ENCODE results near the gene SPG7.

Gene SPG7

GRCh38 chr16:89547291-89547690, 39.1 kb downstream of the SPG7 start:
- DNase-seq (ENCODE audit: low read depth, low spot score), result no peak

GRCh38 chr16:89547860-89548259, 39.7 kb downstream of the SPG7 start:
- DNase-seq (ENCODE audit: low read depth, low spot score), result no peak

- no peak for DNase-seq (ENCODE audit: low read depth, low spot score)
These were observed 40.3 kb downstream of the SPG7 start for GRCh38 chr16:89548344-89549006.

GRCh38 chr16:89549007-89549700, 41.0 kb downstream of the SPG7 start:
- DNase-seq (ENCODE audit: low read depth, low spot score), result no peak

DNA sequence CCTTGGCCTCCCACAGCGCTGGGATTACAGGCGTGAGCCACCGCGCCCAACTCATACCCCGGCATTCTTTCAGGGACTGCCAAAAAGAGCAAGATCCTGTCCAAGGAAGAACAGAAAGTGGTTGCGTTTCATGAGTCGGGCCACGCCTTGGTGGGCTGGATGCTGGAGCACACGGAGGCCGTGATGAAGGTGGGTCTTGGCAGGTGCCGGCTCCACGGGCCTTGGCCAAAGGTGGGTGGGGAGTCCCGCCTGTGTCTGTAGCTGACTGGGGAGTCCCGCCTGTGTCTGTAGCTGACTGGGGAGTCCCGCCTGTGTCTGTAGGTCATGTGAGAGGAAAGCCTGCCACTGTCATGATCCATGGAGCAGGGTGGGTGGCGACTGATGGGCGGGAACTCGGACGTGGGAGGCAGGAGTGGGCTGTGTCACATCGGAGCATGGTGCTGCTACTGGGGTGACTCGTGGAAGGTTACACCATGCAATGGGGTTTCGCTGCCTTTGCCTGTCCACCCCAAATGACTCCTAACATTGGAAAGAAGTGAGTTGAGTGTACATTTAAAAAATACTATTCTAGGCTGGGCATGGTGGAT, 42.3 kb downstream of the SPG7 start:
- DNase-seq (ENCODE audit: low read depth, low spot score), result no peak

DNA sequence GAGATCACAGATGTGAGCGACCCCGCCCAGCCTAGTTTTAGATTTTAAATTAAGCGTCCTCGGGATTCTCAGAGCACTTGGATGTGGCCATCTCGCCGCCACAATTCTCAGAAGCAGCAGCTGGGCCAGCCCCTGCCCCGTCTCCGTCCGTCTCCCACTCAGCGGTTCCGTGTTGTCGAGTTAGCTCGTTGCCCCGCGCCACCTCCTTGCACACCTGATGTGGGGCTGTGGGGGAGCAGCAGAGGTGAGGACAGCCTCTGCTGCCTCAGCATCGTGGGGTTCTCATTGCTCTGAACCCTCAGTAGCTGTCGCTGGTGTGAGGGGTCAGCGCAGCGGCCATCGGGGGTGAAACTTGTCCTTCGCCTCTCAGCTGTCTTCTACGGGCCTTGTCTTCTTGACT, 44.1 kb downstream of the SPG7 start:
- no peak for DNase-seq (ENCODE audit: low read depth, low spot score)

- DNase-seq (ENCODE audit: low read depth, low spot score), result no peak
These were observed 44.7 kb downstream of the SPG7 start for GRCh38 chr16:89552913-89553312.

GRCh38 chr16:89553733-89554132, 45.5 kb downstream of the SPG7 start:
- DNase-seq (ENCODE audit: low read depth, low spot score), result no peak

- DNase-seq (ENCODE audit: low read depth, low spot score), result no peak
These were observed 46.1 kb downstream of the SPG7 start for GRCh38 chr16:89554343-89554742.

GRCh38 chr16:89555265-89555664, 47.1 kb downstream of the SPG7 start:
- no peak for DNase-seq (ENCODE audit: low read depth, low spot score)

- no peak for DNase-seq (ENCODE audit: low read depth, low spot score)
These were observed 47.6 kb downstream of the SPG7 start for GRCh38 chr16:89555780-89556179.

DNA sequence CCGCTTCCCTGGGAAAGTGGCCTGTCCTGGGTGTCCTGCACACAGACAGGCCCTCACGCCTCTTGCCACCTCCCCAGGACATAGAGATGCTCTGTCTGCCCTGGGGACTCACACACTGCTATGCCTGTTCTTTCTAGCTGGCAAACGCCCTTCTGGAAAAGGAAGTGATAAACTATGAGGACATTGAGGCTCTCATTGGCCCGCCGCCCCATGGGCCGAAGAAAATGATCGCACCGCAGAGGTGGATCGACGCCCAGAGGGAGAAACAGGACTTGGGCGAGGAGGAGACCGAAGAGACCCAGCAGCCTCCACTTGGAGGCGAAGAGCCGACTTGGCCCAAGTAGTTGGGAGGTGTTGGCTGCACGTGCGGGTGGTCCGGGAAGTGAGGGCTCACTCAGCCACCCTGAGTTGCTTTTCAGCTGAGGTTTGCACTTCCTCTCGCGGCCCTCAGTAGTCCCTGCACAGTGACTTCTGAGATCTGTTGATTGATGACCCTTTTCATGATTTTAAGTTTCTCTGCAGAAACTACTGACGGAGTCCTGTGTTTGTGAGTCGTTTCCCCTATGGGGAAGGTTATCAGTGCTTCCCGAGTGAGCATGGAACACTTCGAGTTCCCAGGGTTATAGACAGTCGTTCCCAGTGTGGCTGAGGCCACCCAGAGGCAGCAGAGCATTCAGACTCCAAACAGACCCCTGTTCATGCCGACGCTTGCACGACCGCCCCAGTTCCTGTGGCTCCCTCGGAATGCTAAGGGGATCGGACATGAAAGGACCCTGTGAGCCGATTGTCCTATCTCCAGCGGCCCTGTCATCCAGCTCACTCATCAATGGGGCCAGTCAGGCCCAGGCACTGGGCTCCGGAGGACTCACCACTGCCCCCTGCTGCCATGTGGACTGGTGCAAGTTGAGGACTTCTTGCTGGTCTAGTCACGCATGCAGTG, 48.8 kb downstream of the SPG7 start:
- DNase-seq (ENCODE audit: low read depth, low spot score), result peak; percentile 59

- DNase-seq (ENCODE audit: low read depth, low spot score), result no peak
These were observed 49.7 kb downstream of the SPG7 start for GRCh38 chr16:89557690-89558490.

GRCh38 chr16:89560378-89561141, 52.4 kb downstream of the SPG7 start, which contains the start of gene RPL13:
RPL13 (plus strand) TSS chr16:89560682; CDS start chr16:89560960, 278 bp downstream.
- DNase-seq (ENCODE audit: low read depth, low spot score), result peak; percentile 85

GRCh38 chr16:89561142-89561883, 53.1 kb downstream of the SPG7 start:
- no peak for DNase-seq (ENCODE audit: low read depth, low spot score)

DNA sequence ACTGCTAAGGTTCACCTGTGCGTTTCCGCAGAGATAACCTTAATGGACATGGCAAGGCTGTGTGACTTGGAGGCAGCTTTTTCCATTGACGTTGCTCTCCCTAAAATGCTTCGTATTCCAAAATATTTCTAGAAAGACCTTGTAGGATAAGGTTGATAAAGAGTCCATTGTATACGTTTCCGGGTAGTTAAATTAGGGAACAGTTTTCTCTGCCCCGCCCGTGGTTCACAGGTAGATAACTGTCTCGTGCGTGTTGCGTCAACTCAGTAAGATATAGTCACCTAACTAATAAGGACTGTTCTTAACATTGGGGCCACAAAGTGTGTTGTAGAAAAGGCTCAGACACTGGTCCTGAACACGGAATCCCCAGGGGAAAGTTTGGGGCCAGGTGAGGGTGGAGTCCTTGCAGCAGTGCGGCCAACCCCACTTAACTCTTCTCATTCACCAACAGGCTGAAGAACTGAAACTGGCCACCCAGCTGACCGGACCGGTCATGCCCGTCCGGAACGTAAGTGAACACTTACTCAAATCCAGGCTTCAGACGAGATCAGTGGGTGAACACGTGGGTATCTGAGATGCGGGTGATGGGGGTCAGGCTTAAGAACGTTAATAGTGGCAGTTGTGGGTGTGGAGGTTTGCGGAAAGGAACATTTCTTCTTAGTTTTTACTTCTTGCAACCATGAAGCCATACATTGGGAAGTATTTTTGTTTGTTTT, 53.8 kb downstream of the SPG7 start:
- no peak for DNase-seq (ENCODE audit: low read depth, low spot score)

GRCh38 chr16:89562939-89563338, 54.7 kb downstream of the SPG7 start:
- DNase-seq (ENCODE audit: low read depth, low spot score), result no peak

DNA sequence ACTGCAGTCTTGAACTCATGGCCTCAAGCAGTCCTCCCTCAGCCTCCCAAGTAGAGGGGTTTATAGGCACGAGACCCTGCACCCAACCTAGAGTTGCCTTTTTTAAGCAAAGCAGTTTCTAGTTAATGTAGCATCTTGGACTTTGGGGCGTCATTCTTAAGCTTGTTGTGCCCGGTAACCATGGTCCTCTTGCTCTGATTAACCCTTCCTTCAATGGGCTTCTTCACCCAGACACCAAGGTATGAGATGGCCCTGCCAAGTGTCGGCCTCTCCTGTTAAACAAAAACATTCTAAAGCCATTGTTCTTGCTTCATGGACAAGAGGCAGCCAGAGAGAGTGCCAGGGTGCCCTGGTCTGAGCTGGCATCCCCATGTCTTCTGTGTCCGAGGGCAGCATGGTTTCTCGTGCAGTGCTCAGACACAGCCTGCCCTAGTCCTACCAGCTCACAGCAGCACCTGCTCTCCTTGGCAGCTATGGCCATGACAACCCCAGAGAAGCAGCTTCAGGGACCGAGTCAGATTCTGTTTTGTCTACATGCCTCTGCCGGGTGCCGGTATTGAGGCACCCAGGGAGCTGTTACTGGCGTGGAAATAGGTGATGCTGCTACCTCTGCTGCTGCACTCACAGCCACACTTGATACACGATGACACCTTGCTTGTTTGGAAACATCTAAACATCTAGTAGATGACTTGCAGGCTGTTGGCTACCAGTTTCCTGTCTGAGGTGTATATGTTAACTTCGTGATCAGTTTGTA, 55.6 kb downstream of the SPG7 start:
- DNase-seq (ENCODE audit: low read depth, low spot score), result no peak
